ENCODE data around the gene SHROOM1.

Gene SHROOM1

GRCh38 chr5:132812781-132813598 is 17.5 kb downstream of the SHROOM1 start, which contains the start of gene SOWAHA:
Gene SOWAHA, plus strand, starts transcription at chr5:132813302. Its CDS starts 320 bp downstream, at chr5:132813622.
- Histone ChIP-seq H4K20me1 (ENCODE audit: insufficient read depth, low read length, poor library complexity, severe bottlenecking) (no peaks in the 10 kb centered on the region), H3F3A (ENCODE audit: low read depth) (no peaks in the 10 kb centered on the region), H3K4me2 (ENCODE audit: low read depth, low read length, poor library complexity, severe bottlenecking) (no peak within 1 kb of the TSS), H2AFZ (ENCODE audit: low read length) (no peak within 1 kb of the TSS), H3K27me3 (ENCODE audit: insufficient read depth, low read length, poor library complexity, severe bottlenecking) (no peaks in the 10 kb centered on the region), H3K9me3 (ENCODE audit: insufficient read depth, low read depth, low read length) (no peaks in the 10 kb centered on the region), H3K79me2 (ENCODE audit: insufficient read depth, low read length) (no peaks in the 10 kb centered on the region), H3K9ac (ENCODE audit: low read depth, low read length, poor library complexity, severe bottlenecking) (no peak within 1 kb of the TSS), H3K36me3 (ENCODE audit: insufficient read depth, low read length) (no peaks in the 10 kb centered on the region), H3K9me2 (replicated peaks; ENCODE audit: low read depth, low read length) (no peaks in the 10 kb centered on the region), H3K4me1 (ENCODE audit: insufficient read depth, low read length, poor library complexity, severe bottlenecking) (no peaks in the 10 kb centered on the region), H3K4me3 (ENCODE audit: low read length, poor library complexity, severe bottlenecking) (no peak within 1 kb of the TSS)
- TF ChIP-seq CTCF (conservative IDR thresholded peaks at IDR 0.05; ENCODE audit: low read length) = no peak
- TF ChIP-seq EZH2phosphoT487 (IDR thresholded peaks at IDR 0.05; ENCODE audit: borderline replicate concordance) = no peak

DNA sequence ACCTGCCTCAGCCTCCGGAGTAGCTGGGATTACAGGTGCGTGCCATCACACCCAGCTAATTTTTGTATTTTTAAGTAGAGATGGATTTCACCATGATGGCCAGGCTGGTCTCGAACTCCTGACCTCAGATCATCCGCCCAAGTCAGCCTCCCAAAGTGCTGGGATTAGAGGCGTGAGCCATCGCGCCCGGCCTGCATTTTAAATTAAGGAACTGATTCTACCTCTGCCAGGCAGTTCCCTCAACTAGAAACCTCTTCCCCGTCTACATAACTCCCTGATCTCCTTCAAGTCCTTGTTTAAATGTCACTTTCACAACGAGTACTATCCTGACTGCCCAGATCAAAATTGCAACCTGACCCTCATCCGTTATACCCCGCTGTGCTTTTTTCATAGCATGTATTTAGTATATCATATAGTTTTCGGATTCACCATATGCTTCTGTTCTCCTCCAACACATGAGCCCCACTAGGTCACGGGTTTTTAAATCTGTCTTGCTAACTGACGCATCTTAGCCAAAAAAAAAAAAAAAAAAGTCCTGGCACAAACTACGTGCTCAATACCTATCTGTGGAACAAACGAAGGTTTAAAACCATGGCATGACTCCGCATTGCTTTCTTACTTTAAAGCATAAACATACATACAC is 18.2 kb downstream of the SHROOM1 start:
- Histone ChIP-seq H3K4me3 (ENCODE audit: low read length, poor library complexity, severe bottlenecking) (no peak overlapping the region), H4K20me1 (ENCODE audit: insufficient read depth, low read length, poor library complexity, severe bottlenecking) (no peaks in the 10 kb centered on the region), H3K9me2 (replicated peaks; ENCODE audit: low read depth, low read length) (no peaks in the 10 kb centered on the region), H3K27me3 (ENCODE audit: insufficient read depth, low read length, poor library complexity, severe bottlenecking) (no peaks in the 10 kb centered on the region), H3F3A (ENCODE audit: low read depth) (no peaks in the 10 kb centered on the region), H3K4me2 (ENCODE audit: low read depth, low read length, poor library complexity, severe bottlenecking) (no peak overlapping the region), H3K36me3 (ENCODE audit: insufficient read depth, low read length) (no peaks in the 10 kb centered on the region), H2AFZ (ENCODE audit: low read length) (no peak overlapping the region), H3K79me2 (ENCODE audit: insufficient read depth, low read length) (no peaks in the 10 kb centered on the region), H3K9me3 (ENCODE audit: insufficient read depth, low read depth, low read length) (no peaks in the 10 kb centered on the region), H3K4me1 (ENCODE audit: insufficient read depth, low read length, poor library complexity, severe bottlenecking) (no peaks in the 10 kb centered on the region), H3K9ac (ENCODE audit: low read depth, low read length, poor library complexity, severe bottlenecking) (no peak overlapping the region)
- TF ChIP-seq EZH2phosphoT487 (IDR thresholded peaks at IDR 0.05; ENCODE audit: borderline replicate concordance) = no peak
- TF ChIP-seq CTCF (conservative IDR thresholded peaks at IDR 0.05; ENCODE audit: low read length) = no peak

GRCh38 chr5:132810605-132811004 is 19.8 kb downstream of the SHROOM1 start:
- H3K9me3 ChIP-seq (ENCODE audit: insufficient read depth, low read depth, low read length) = no peaks in the 10 kb centered on the region
- H3K79me2 ChIP-seq (ENCODE audit: insufficient read depth, low read length) = no peaks in the 10 kb centered on the region
- H3K9me2 ChIP-seq (replicated peaks; ENCODE audit: low read depth, low read length) = no peaks in the 10 kb centered on the region
- no peak for TF ChIP-seq EZH2phosphoT487 (IDR thresholded peaks at IDR 0.05; ENCODE audit: borderline replicate concordance)
- no peak for TF ChIP-seq CTCF (conservative IDR thresholded peaks at IDR 0.05; ENCODE audit: low read length)
- H3K4me3 ChIP-seq (ENCODE audit: low read length, poor library complexity, severe bottlenecking) = no peak overlapping the region
- H3F3A ChIP-seq (ENCODE audit: low read depth) = no peaks in the 10 kb centered on the region
- no peak overlapping the region for H3K4me2 ChIP-seq (ENCODE audit: low read depth, low read length, poor library complexity, severe bottlenecking)
- no peaks in the 10 kb centered on the region for H3K36me3 ChIP-seq (ENCODE audit: insufficient read depth, low read length)
- H3K27me3 ChIP-seq (ENCODE audit: insufficient read depth, low read length, poor library complexity, severe bottlenecking) = no peaks in the 10 kb centered on the region
- no peak overlapping the region for H3K9ac ChIP-seq (ENCODE audit: low read depth, low read length, poor library complexity, severe bottlenecking)
- H4K20me1 ChIP-seq (ENCODE audit: insufficient read depth, low read length, poor library complexity, severe bottlenecking) = no peaks in the 10 kb centered on the region
- no peaks in the 10 kb centered on the region for H3K4me1 ChIP-seq (ENCODE audit: insufficient read depth, low read length, poor library complexity, severe bottlenecking)
- no peak overlapping the region for H2AFZ ChIP-seq (ENCODE audit: low read length)

Measured in Loucy (cell line).